Fibroblast of skin of left biceps (primary cell): ENCODE measurements around the gene CHRND.
"Not testable (repeated sequence)": the region's sequence is repeated elsewhere in the genome, so short reads cannot be mapped to it uniquely, and the experiment has no call there.

Source experiments
- DNase-seq, 2 experiments: peaks; one replicate each; pipeline ENCODE4 v3.0.0-alpha.2; 2013; ENCODE audit warnings: low read depth in 2 of 2

The CHRND gene

DNA sequence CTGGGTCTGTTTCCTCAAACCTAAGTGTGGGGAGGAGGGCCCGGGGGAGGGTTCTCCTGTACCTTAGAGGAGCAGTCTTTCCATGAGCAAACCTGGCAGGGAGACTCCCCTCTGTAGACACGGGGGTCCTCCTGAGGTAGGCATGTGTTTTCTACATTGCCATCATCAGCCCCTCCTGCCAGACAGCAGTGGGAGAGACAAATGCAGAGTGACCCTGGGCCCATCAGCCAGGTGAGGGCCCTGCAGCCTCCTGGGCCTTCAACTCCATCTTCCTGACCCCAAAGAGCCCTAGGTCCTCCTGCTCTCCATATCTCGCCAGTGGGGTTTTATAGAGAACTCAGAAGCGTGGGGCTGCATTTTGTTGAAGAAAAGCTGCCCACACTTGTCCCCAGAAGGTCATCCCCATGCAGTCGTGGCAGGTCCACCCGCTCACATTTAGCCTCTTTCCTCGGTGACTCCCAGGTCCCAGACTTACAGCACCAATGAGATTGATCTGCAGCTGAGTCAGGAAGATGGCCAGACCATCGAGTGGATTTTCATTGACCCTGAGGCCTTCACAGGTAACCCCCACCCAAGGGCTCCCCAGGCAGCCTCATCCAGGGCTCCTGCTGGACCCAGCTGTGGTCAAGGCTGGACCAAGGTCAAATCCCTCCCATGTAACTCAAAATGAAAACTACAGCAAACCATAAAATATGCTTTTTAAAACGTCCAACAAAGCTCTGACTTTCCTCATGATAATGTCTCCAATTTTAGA, 16.2 kb downstream of the CHRND start:
- no peak for DNase-seq

DNA sequence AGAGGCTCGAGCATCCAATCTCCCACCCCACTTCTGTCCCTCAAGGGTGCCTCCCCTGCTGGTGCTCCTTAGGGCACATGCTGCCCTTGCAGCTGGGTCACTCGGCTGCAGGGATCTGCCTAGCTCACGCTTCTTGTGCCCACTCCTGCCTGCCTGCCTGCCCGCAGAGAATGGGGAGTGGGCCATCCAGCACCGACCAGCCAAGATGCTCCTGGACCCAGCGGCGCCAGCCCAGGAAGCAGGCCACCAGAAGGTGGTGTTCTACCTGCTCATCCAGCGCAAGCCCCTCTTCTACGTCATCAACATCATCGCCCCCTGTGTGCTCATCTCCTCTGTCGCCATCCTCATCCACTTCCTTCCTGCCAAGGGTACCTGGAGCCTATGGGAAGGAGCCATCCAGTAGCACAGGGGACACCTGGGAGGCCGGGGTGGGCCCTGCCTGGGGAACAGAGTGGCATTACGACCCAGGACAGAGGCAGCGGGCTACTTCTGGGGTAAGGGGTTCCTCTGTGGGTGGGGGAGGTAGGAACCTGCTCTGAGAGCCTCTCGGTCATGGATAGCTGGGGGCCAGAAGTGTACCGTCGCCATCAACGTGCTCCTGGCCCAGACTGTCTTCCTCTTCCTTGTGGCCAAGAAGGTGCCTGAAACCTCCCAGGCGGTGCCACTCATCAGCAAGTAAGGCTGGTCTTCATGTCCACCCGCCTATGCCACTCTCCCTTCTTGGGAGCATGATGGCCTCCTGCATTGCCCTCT, 16.9 kb downstream of the CHRND start:
- no peak for DNase-seq

DNA sequence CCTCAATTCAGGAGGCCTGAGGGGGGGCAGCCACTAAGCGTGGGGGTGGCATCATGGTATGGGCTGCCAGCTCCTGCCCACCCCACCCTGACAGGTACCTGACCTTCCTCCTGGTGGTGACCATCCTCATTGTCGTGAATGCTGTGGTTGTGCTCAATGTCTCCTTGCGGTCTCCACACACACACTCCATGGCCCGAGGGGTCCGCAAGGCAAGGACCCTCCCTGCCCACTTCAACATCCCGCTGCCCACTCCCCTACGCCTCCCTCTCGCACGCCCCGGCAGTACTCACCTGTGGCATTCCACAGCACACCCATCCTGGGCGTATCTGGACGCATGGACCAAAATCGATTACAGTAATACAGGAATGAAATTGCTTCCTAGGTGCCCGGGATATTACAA, 17.5 kb downstream of the CHRND start:
- DNase-seq, result no peak

DNA sequence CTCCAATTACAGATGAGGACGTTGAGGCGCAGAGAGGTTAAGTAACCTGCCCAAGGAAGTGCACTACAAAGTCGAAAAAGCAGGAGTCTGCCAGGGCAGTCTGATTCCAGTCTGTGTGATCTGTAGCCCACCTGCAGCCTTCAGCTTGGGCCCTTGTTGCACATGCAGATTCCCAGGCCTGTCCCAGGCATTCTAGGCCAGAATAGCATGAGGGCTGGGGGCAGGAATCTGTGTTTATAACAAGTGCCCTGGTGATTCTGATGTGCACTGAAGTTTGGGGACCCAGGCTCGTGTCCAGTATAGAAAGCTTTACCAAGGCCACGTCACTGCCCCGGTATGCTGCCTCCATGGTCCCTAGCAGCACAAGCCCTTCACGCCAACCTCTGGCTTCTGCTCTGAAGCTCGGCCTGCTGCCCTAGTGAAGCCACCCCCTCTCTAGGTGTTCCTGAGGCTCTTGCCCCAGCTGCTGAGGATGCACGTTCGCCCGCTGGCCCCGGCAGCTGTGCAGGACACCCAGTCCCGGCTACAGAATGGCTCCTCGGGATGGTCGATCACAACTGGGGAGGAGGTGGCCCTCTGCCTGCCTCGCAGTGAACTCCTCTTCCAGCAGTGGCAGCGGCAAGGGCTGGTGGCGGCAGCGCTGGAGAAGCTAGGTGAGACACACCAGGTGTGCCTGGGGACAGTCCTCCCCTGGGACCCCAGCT, 18.1 kb downstream of the CHRND start:
- DNase-seq, result no peak

GRCh38 chr2:232544674-232545073, 18.7 kb downstream of the CHRND start:
- DNase-seq, result no peak

DNA sequence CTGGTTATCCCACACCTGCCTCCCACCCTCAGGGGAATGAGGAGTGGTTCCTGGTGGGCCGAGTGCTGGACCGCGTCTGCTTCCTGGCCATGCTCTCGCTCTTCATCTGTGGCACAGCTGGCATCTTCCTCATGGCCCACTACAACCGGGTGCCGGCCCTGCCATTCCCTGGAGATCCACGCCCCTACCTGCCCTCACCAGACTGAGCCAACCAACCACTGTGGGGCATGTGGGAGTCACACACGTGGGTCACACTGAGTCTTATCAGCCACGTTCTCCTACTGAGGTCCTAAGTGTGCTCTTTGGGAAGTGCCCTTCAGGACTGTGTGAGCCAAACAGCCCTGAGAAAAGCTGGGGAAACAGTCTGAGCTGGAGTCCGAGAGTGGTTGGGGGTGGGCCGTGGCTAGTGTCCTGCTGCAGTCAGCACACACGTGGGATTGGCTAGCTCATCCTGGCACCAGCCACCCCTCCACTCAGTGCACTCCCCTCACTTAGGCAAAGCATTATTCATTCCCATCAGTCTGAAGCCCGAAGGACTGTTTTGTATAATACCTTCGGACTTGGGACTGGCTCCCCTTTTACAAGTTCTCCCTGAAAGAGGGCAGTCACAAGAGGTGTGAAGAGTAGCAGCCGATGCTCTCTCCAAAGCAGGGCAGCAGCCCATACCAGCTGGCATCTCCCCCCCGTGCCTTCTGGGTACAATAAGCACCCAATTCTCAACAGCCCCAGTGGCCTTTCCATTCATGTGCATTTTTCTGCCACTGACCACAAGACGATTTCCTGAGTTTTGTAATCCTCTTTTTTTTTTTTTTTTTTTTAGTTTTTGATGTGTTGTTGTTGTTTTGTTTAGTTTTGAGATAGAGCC, 19.8 kb downstream of the CHRND start:
- DNase-seq, result no peak

- DNase-seq, result no peak
Observed at GRCh38 chr2:232547991-232548390, 22.0 kb downstream of the CHRND start.

GRCh38 chr2:232549655-232550353, 23.8 kb downstream of the CHRND start:
- no peak for DNase-seq

DNA sequence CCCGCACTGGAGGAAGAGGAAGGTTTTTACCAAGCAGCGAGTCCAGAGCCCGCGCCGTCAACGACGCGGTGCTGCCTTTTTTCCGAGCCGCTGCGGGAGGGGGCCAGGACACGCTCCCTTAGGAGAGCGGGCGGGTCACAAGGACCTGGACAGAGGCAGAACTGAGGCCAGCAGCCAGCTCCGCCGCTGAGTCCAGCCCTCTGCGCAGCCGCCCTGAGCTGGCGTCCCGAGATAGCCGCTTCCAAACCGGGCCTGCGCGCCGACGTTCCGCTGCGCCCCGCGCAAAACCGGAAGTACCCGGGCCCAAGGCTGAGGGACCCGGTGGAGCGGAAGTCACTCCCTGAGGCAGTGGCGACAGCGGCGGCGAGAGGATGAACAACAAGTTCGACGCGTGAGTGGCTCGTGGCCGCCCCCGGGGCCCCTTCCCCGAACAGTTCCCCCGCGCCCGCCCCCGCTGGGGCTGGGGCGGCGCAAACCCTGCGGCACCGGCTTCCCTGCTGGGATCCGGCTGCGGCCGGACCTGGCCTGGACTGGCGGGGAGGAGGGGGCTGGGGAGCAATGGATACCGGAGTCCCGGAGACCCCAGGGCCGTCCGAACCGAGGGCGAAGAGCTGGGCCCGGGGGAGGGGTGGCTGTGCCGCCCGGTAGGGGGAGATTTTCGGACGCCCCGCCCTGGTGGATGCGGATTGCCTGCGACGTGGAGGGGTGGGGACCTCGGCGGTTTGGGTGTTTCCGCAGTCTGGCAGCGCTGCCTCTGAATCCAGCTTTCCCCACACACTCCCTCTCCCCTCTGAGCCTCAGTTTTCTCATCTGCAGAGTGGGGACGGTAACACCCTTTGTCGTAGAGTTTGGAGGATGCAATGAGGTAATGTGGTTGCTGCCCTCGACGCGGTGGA, 24.6 kb downstream of the CHRND start, which contains the start of the genes EIF4E2 and TIGD1:
Gene EIF4E2, plus strand, starts transcription at position 336 of the 896 bp plus-strand sequence. Its CDS starts 36 bp downstream, at position 372.
Gene TIGD1, minus strand, starts transcription at position 204 of the 896 bp plus-strand sequence. CDS start 675 bp downstream, outside the sequence.
- DNase-seq, result peak; percentile 78 to 82

GRCh38 chr2:232551250-232551638, 25.3 kb downstream of the CHRND start:
- no peak for DNase-seq

GRCh38 chr2:232551776-232552175, 25.8 kb downstream of the CHRND start:
- no peak for DNase-seq

DNA sequence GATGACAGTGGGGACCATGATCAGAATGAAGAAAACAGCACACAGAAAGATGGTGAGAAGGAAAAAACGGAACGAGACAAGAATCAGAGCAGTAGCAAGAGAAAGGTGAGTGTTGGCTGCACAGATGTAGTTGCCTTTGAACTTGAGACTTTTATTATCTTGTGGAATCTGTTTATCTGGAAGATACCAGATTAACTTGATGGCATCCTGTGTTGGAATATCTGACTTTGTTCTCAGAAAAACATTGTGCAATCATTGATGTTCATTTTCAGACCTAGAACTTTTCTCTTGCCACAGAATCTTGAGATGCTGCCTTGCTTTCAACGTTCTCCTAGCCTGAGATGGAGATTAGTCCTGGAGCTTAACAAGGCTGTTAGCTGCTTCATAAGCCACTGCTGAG, 30.5 kb downstream of the CHRND start:
- DNase-seq, result no peak

- DNase-seq, result no peak
Observed at GRCh38 chr2:232562515-232563151, 36.7 kb downstream of the CHRND start.

GRCh38 chr2:232563580-232563979, 37.6 kb downstream of the CHRND start:
- no peak for DNase-seq

- DNase-seq, result no peak
Observed at GRCh38 chr2:232567721-232568120, 41.8 kb downstream of the CHRND start.

DNA sequence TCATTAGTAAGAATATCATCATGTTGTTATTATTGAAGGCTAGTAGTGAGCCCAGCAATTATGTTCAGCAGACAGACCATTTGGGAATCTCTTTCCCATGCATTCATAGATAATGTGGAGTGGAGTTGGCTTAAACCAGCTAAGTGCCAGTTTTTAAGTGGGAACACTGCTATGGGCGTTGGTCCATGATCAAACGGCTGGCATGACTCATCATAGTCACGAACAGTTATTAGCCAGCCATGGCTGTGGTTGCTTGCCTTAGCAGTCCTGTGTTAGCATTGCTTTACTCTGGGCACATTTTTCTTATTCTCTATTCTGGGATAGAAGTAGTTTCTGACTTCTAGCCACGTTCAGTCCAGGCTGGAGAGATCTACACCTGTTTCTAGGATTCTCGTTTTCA, 42.2 kb downstream of the CHRND start:
- DNase-seq, result no peak

DNA sequence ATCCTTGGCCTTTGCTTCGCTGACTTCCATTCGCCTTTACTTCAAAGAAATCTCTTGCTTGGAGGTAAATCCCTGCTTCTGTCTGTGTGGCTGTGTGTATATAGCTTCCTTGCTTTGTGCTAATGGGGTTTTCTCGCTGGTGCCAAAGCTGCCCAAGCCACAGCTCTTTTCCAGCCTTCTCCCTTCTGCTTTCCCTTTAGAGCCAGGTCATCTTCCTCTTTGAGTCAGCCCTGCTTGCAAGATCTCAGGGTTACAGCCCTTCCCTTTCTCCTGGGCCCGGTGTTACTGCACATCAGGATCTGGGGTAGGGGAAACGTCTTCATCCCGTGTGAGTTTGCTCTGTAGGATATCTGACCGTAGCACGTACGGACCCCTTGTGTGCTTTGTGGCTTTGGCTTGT, 43.6 kb downstream of the CHRND start:
- DNase-seq, result no peak

GRCh38 chr2:232570481-232570880, 44.5 kb downstream of the CHRND start:
- not testable (repeated sequence) for DNase-seq

DNA sequence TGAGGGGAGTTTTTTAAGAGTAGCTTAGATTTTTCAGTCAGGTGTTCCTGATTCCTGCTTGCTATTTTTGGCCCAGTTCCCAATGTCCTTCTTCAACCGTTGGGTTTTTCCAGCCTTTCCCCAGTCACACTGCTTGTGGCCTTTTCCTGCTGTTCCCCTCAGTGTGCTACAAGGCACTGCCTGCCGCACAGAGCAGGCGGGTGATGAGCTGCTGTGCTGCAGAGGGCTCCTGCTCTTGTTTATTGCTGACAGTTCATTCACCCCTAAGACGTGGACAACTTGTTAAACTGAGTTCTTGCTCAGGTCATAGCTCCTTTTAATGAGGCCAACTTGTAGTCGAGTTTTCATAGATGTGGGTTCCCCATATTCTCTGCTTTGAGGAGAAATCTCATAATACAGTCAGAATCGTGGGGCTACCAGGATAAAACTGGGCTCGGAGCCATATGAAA, 45.1 kb downstream of the CHRND start:
- no peak for DNase-seq
